ENCODE data around the gene NUDCD2. TPM values are rescaled to one million over a fixed set of nuclear protein-coding genes. Genes with fewer than 3 reads are reported as not detected.

The NUDCD2 gene
- total and polyA plus RNA-seq, 2 donors (not counting 3 experiments of a cell fraction or from before 2014, with no cell fraction given): 3.9 to 50.3 TPM

DNA sequence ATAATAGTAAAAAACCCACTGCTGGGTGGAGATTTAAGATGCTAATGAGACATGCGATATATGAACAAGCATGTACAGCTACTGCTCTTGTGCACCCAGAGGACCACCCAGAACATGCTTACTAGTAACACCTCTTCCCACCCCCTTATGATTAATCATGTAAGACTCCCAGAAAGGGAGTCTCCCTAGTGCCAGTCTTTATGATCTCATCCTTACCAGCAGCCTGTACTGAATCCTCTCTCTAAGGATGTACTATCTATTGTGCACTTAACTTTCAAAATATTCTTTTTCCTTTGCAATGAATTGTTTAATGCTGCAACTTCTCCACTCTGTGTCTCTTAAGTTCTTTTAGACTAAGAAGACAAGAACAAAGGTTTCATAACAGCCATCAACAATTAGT is 36.4 kb upstream of the NUDCD2 start:
- POLR2A ChIA-PET: no interaction called here

More for the DNA sequence above, 36.4 kb upstream of the NUDCD2 start:
- Histone ChIP-seq H3K36me3 (ENCODE audit: control insufficient read depth in 2 of 2, extremely low read depth in 1 of 2, insufficient read depth in 2 of 2, low read length in 2 of 2) (peaks cover 0 to under 1% of the 10 kb centered on the region in 2 experiments), H3K4me3 (replicated peaks in 1 of 3; ENCODE audit: insufficient read depth in 1 of 3, low read depth in 1 of 3, low read length in 3 of 3) (no peak overlapping the region), H3K9me3 (replicated peaks; ENCODE audit: control insufficient read depth, insufficient read depth, low read length) (no peaks in the 10 kb centered on the region), H3K79me2 (ENCODE audit: control insufficient read depth, insufficient read depth, low read length) (no peaks in the 10 kb centered on the region), H3K4me1 (ENCODE audit: control insufficient read depth, extremely low read depth, insufficient read depth, low read length) (no peaks in the 10 kb centered on the region), H3K27me3 (ENCODE audit: control insufficient read depth in 2 of 2, insufficient read depth in 2 of 2, low read length in 2 of 2) (no peaks in the 10 kb centered on the region), H3K9ac (replicated peaks; ENCODE audit: extremely low read depth, insufficient read depth, low read length) (no peak overlapping the region), H3K9me1 (replicated peaks; ENCODE audit: control insufficient read depth, extremely low read depth, insufficient read depth, low read length) (no peaks in the 10 kb centered on the region), H3K27ac (ENCODE audit: insufficient read depth, low read depth, low read length) (no peak overlapping the region), H3K4me2 (ENCODE audit: insufficient read depth, low read length) (no peak overlapping the region), H4K20me1 (replicated peaks; ENCODE audit: control insufficient read depth, extremely low read depth, insufficient read depth, low read length) (no peaks in the 10 kb centered on the region), H2AFZ (ENCODE audit: low read depth, low read length) (no peak overlapping the region)
- CTCF ChIA-PET: no interaction called here
- dilution Hi-C loops (cut with MboI; ENCODE audit: extremely low pct_ligation_motif_present, low sequenced_read_pairs) (no loop called here), intact Hi-C loops (cut with micrococcal nuclease) (no loop called here)
- TF ChIP-seq POLR2AphosphoS5 (IDR thresholded peaks at IDR 0.05; ENCODE audit: insufficient read depth, low read depth, low read length) (no peak), GATA2 (IDR thresholded peaks at IDR 0.05; ENCODE audit: insufficient read depth, insufficient read length, low read depth, low read length) (no peak), FOS (IDR thresholded peaks at IDR 0.05; ENCODE audit: borderline replicate concordance, insufficient read depth, low read length) (no peak), MAX (IDR thresholded peaks at IDR 0.05; ENCODE audit: insufficient read depth, insufficient read length) (no peak), POLR2A (IDR thresholded peaks at IDR 0.05; ENCODE audit: low read depth, low read length) (no peak), MYC (IDR thresholded peaks at IDR 0.05; ENCODE audit: low read depth, low read length) (no peak), EZH2 (IDR thresholded peaks at IDR 0.05; ENCODE audit: borderline replicate concordance, low read depth, low read length, severe bottlenecking) (no peak), CTCF (IDR thresholded peaks at IDR 0.05; ENCODE audit: extremely low read depth in 1 of 2, insufficient read depth in 1 of 2, low read depth in 1 of 2, low read length in 2 of 2) (no peak), JUN (IDR thresholded peaks at IDR 0.05; ENCODE audit: borderline replicate concordance, insufficient read depth, insufficient read length, low read depth) (no peak)
- no TSS peak for BruUV-seq (replicated peaks)
- DNase-seq (ENCODE audit: low read depth, low spot score) (no peak), FAIRE-seq (no peak)

Data from endothelial cell of umbilical vein (primary cell).